Gastrocnemius medialis (tissue), 4 donors: ENCODE data around the gene CDK1.

Experiments used
- POLR2A ChIP-seq, 2 donors: fragments of 450-650 bp; IDR thresholded peaks; one replicate each; pipeline ENCODE4 v1.6.1; 2017; ENCODE audit warnings: antibody characterized with exemption in 2 of 2, mild to moderate bottlenecking in 2 of 2, moderate library complexity in 2 of 2
- TF ChIP-seq, protein P1 (sequence below), 5 experiments: fragments of 450-650 bp in 3 of 5; fragments of 200-600 bp in 2 of 5; sonication (generic) in 2 of 5; IDR thresholded peaks in 4 of 5; conservative IDR thresholded peaks in 1 of 5; 1 replicate in 4 of 5; 2 replicates in 1 of 5; pipeline ENCODE4 v1.5.1; 2016 to 2019; ENCODE audit warnings: antibody characterized with exemption in 5 of 5, mild to moderate bottlenecking in 3 of 5, moderate library complexity in 3 of 5

GRCh38 chr10:60778971-60779796 is 906 bp downstream of the CDK1 start:
- TF ChIP-seq, protein P1, sequence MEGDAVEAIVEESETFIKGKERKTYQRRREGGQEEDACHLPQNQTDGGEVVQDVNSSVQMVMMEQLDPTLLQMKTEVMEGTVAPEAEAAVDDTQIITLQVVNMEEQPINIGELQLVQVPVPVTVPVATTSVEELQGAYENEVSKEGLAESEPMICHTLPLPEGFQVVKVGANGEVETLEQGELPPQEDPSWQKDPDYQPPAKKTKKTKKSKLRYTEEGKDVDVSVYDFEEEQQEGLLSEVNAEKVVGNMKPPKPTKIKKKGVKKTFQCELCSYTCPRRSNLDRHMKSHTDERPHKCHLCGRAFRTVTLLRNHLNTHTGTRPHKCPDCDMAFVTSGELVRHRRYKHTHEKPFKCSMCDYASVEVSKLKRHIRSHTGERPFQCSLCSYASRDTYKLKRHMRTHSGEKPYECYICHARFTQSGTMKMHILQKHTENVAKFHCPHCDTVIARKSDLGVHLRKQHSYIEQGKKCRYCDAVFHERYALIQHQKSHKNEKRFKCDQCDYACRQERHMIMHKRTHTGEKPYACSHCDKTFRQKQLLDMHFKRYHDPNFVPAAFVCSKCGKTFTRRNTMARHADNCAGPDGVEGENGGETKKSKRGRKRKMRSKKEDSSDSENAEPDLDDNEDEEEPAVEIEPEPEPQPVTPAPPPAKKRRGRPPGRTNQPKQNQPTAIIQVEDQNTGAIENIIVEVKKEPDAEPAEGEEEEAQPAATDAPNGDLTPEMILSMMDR (IDR thresholded peaks at IDR 0.05 in 4 of 5, conservative IDR thresholded peaks at IDR 0.05 in 1 of 5): no peak
- TF ChIP-seq POLR2A (IDR thresholded peaks at IDR 0.05): no peak
